Kasumi-1 (cell line): ENCODE measurements around the gene RPL3.
"Not testable (repeated sequence)": the region's sequence is repeated elsewhere in the genome, so short reads cannot be mapped to it uniquely, and the experiment has no call there.

Experiments used
- DNase-seq, 2 experiments: peaks; one replicate each; lab custom pipeline; 2025; lab: John Stamatoyannopoulos, UW

The RPL3 gene

GRCh38 chr22:39351689-39352214 is 32.3 kb upstream of the RPL3 start:
- DNase-seq = peak; percentile 92 to 98

GRCh38 chr22:39350757-39351688 is 31.6 kb upstream of the RPL3 start:
- peak in 1 of 2 experiments; percentile 21 for DNase-seq

- DNase-seq = no peak
Observed at GRCh38 chr22:39349967-39350726, 30.7 kb upstream of the RPL3 start, which contains the start of gene SYNGR1. Gene SYNGR1, plus strand, starts transcription at chr22:39349991. Its CDS starts 20 bp downstream, at chr22:39350011.

- peak; percentile 35 to 49 for DNase-seq
Observed at GRCh38 chr22:39349506-39349966, 30.1 kb upstream of the RPL3 start.

- peak; percentile 85 to 94 for DNase-seq
Observed at GRCh38 chr22:39348909-39349505, 29.6 kb upstream of the RPL3 start.

GRCh38 chr22:39345231-39345630 is 25.8 kb upstream of the RPL3 start:
- no peak for DNase-seq

- DNase-seq = no peak
Observed at GRCh38 chr22:39344046-39344390, 24.6 kb upstream of the RPL3 start.

GRCh38 chr22:39343259-39344045 is 24.0 kb upstream of the RPL3 start:
- DNase-seq = peak; percentile 90 to 94

- no peak for DNase-seq
Observed at GRCh38 chr22:39341179-39341578, 21.8 kb upstream of the RPL3 start.

- DNase-seq = not testable (repeated sequence)
Observed at GRCh38 chr22:39339775-39340174, 20.4 kb upstream of the RPL3 start.

- DNase-seq = no peak
Observed at GRCh38 chr22:39336411-39336810, 17.0 kb upstream of the RPL3 start.

GRCh38 chr22:39332441-39333064 is 13.1 kb upstream of the RPL3 start:
- DNase-seq = no peak

- DNase-seq = not testable (repeated sequence)
Observed at GRCh38 chr22:39330553-39330952, 11.1 kb upstream of the RPL3 start.

- DNase-seq = no peak
Observed at GRCh38 chr22:39327995-39328754, 8.8 kb upstream of the RPL3 start.

GRCh38 chr22:39325392-39325932 is 6.0 kb upstream of the RPL3 start:
- no peak for DNase-seq

- not testable (repeated sequence) for DNase-seq
Observed at GRCh38 chr22:39320616-39321029, 1.2 kb upstream of the RPL3 start.

GRCh38 chr22:39318507-39319283 is 728 bp downstream of the RPL3 start:
- DNase-seq = peak in 1 of 2 experiments; percentile 39

GRCh38 chr22:39317775-39318506 is 1.5 kb downstream of the RPL3 start:
- no peak for DNase-seq
